CD4-positive, CD25-positive, alpha-beta regulatory T cell (primary cell): Measurements from ENCODE around the gene HPX. TPM values are rescaled to one million over a fixed set of nuclear protein-coding genes. Genes with fewer than 3 reads are reported as not detected.

Experiments
- ATAC-seq, 2 donors: fragments of 150-1000 bp; cut with Tn5 transposase; one replicate each; pipeline ENCODE4 v1.10.0; 2021; ENCODE audit warnings: low read depth in 2 of 2, moderate number of reproducible peaks in 2 of 2, moderate library complexity in 1 of 2
- DNase-seq, 3 donors: peaks; one replicate each; pipeline versions ENCODE4 v3.0.0 to v3.0.0-alpha.2; 2012 to 2022; ENCODE audit warnings: mixed read lengths in 1 of 3
- H3K27ac ChIP-seq: one replicate; pipeline ENCODE4 v1.7.0; 2013; ENCODE audit warnings: mild to moderate bottlenecking, low read length; ENCODE audit not compliant: insufficient read depth, poor library complexity, severe bottlenecking
- H3K27me3 ChIP-seq: one replicate; pipeline ENCODE4 v1.7.0; 2013; ENCODE audit warnings: low read length; ENCODE audit not compliant: control insufficient read depth, insufficient read depth
- H3K36me3 ChIP-seq: one replicate; pipeline ENCODE4 v1.7.0; 2013; ENCODE audit warnings: mild to moderate bottlenecking, low read length, moderate library complexity; ENCODE audit not compliant: control insufficient read depth, insufficient read depth
- H3K4me1 ChIP-seq: 2 replicates; pipeline ENCODE4 v1.7.0; 2013; ENCODE audit warnings: mild to moderate bottlenecking, low read length; ENCODE audit not compliant: insufficient read depth, control insufficient read depth, poor library complexity, severe bottlenecking
- H3K4me3 ChIP-seq: one replicate; pipeline ENCODE4 v1.7.0; 2013; ENCODE audit warnings: low read depth, mild to moderate bottlenecking, low read length, moderate library complexity
- H3K9me3 ChIP-seq, 2 experiments: 1 replicate in 1 of 2; 2 replicates in 1 of 2; pipeline ENCODE4 v1.7.0; 2013; ENCODE audit warnings: low read length in 2 of 2, mild to moderate bottlenecking in 1 of 2, moderate library complexity in 1 of 2; ENCODE audit not compliant: control insufficient read depth in 2 of 2
- H3K27ac Mint-ChIP-seq, 3 donors: one replicate each; pipeline ENCODE4 v1.8.0; 2020 to 2022; ENCODE audit warnings: mild to moderate bottlenecking in 3 of 3, mixed read lengths in 3 of 3, moderate library complexity in 2 of 3
- H3K27me3 Mint-ChIP-seq: one replicate; pipeline ENCODE4 v1.8.0; 2022; ENCODE audit warnings: mild to moderate bottlenecking, mixed read lengths
- H3K36me3 Mint-ChIP-seq: one replicate; pipeline ENCODE4 v1.8.0; 2020; ENCODE audit warnings: mixed read lengths
- H3K4me1 Mint-ChIP-seq, 4 donors: one replicate each; pipeline ENCODE4 v1.8.0; 2020 to 2022; ENCODE audit warnings: mixed read lengths in 4 of 4, mild to moderate bottlenecking in 1 of 4
- H3K4me3 Mint-ChIP-seq, 4 donors: one replicate each; pipeline ENCODE4 v1.8.0; 2020 to 2022; ENCODE audit warnings: mild to moderate bottlenecking in 4 of 4, mixed read lengths in 4 of 4, moderate library complexity in 3 of 4
- H3K9me3 Mint-ChIP-seq, 7 donors: one replicate each; pipeline ENCODE4 v1.8.0; 2020 to 2022; ENCODE audit warnings: mixed read lengths in 7 of 7, mild to moderate bottlenecking in 3 of 7, moderate library complexity in 2 of 7
- polyA plus RNA-seq, 4 donors: library from polyadenylated mRNA; unstranded; fragments of 300-500 nt; fragmentation: Illumina TruSeq; gene quantifications; one replicate each; pipeline ENCODE4 v1.2.3, GENCODE V29; 2021
- total RNA-seq: library from RNA; stranded (reverse); gene quantifications from one replicate; pipeline ENCODE4 v1.2.3, GENCODE V29; 2022

The HPX gene
- total and polyA plus RNA-seq, 5 donors from 2014 or later, result 1.5 TPM; not detected in 4

- Mint-ChIP-seq H3K36me3 (peaks cover 3% of the 10 kb centered on the region), H3K27me3 (no peaks in the 10 kb centered on the region), H3K27ac (peak overlapping the region; percentile 60 to 92 (median 71)), H3K9me3 (no peaks in the 10 kb centered on the region), H3K4me1 (peaks cover 5 to 42% (median 17%) of the 10 kb centered on the region in 4 donors), H3K4me3 (peak overlapping the region; percentile 82 to 92 (median 86))
- no peaks in the 10 kb centered on the region for H3K27me3 ChIP-seq
- peaks cover 11% of the 10 kb centered on the region for H3K36me3 ChIP-seq
- no peak for DNase-seq
- peak overlapping the region; percentile 26 for H3K4me3 ChIP-seq
- no peaks in the 10 kb centered on the region for H3K9me3 ChIP-seq
- no peak for ATAC-seq
- H3K4me1 ChIP-seq, result peaks cover 16% of the 10 kb centered on the region
- H3K27ac ChIP-seq, result peak overlapping the region; percentile 81
Measured at GRCh38 chr11:6474413-6474792, 33.6 kb upstream of the HPX start.

GRCh38 chr11:6473451-6474412, 32.9 kb upstream of the HPX start, which contains the start of gene TRIM3:
Gene TRIM3 (minus strand): TSS chr11:6473941. CDS start chr11:6465695, 8,246 bp downstream.
- peak within 1 kb of the TSS; percentile 81 for H3K27ac ChIP-seq

GRCh38 chr11:6472934-6473333, 32.1 kb upstream of the HPX start:
- H3K27ac Mint-ChIP-seq, result peak overlapping the region in 2 of 3 donors; percentile 22 to 60
- Histone ChIP-seq H3K36me3 (peaks cover 6% of the 10 kb centered on the region), H3K9me3 (no peaks in the 10 kb centered on the region), H3K4me3 (peak overlapping the region; percentile 26), H3K4me1 (peaks cover 16% of the 10 kb centered on the region), H3K27me3 (no peaks in the 10 kb centered on the region), H3K27ac (no peak overlapping the region)
- peaks cover 3% of the 10 kb centered on the region for H3K36me3 Mint-ChIP-seq
- DNase-seq (no peak), ATAC-seq (no peak)
- no peaks in the 10 kb centered on the region for H3K9me3 Mint-ChIP-seq
- H3K27me3 Mint-ChIP-seq, result no peaks in the 10 kb centered on the region
- H3K4me1 Mint-ChIP-seq, result peaks cover 5 to 33% (median 14%) of the 10 kb centered on the region in 4 donors
- H3K4me3 Mint-ChIP-seq, result peak overlapping the region; percentile 78 to 88 (median 83)

More at GRCh38 chr11:6473451-6474412, 32.9 kb upstream of the HPX start, which contains the start of gene TRIM3:
- Mint-ChIP-seq H3K9me3 (no peaks in the 10 kb centered on the region), H3K27ac (peak within 1 kb of the TSS; percentile 60 to 92 (median 89)), H3K4me1 (peaks cover 5 to 35% (median 14%) of the 10 kb centered on the region in 4 donors), H3K27me3 (no peaks in the 10 kb centered on the region), H3K36me3 (peaks cover 3% of the 10 kb centered on the region), H3K4me3 (peak within 1 kb of the TSS; percentile 86 to 94 (median 91))
- H3K27me3 ChIP-seq, result no peaks in the 10 kb centered on the region
- H3K36me3 ChIP-seq, result peaks cover 11% of the 10 kb centered on the region
- no peaks in the 10 kb centered on the region for H3K9me3 ChIP-seq
- peaks cover 16% of the 10 kb centered on the region for H3K4me1 ChIP-seq
- ATAC-seq (peak; percentile 60 to 62), DNase-seq (peak; percentile 47 to 80 (median 62))
- H3K4me3 ChIP-seq, result peak within 1 kb of the TSS; percentile 53

- peaks cover 16% of the 10 kb centered on the region for H3K36me3 Mint-ChIP-seq
- ATAC-seq (no peak), DNase-seq (no peak)
- H3K4me1 Mint-ChIP-seq, result peaks cover 5 to 24% (median 14%) of the 10 kb centered on the region in 4 donors
- no peak overlapping the region for H3K27ac ChIP-seq
- no peak overlapping the region for H3K27ac Mint-ChIP-seq
- H3K9me3 ChIP-seq, result no peaks in the 10 kb centered on the region
- H3K27me3 Mint-ChIP-seq, result no peaks in the 10 kb centered on the region
- peaks cover 16% of the 10 kb centered on the region for H3K4me1 ChIP-seq
- no peaks in the 10 kb centered on the region for H3K27me3 ChIP-seq
- no peak overlapping the region for H3K4me3 ChIP-seq
- no peaks in the 10 kb centered on the region for H3K9me3 Mint-ChIP-seq
- no peak overlapping the region for H3K4me3 Mint-ChIP-seq
- peaks cover 10% of the 10 kb centered on the region for H3K36me3 ChIP-seq
Measured at GRCh38 chr11:6469599-6469998, 28.8 kb upstream of the HPX start.

GRCh38 chr11:6468712-6469495, 28.1 kb upstream of the HPX start:
- Histone ChIP-seq H3K36me3 (peaks cover 16% of the 10 kb centered on the region), H3K9me3 (no peaks in the 10 kb centered on the region), H3K27me3 (no peaks in the 10 kb centered on the region), H3K27ac (no peak overlapping the region), H3K4me1 (peaks cover 12% of the 10 kb centered on the region), H3K4me3 (no peak overlapping the region)
- no peaks in the 10 kb centered on the region for H3K9me3 Mint-ChIP-seq
- no peaks in the 10 kb centered on the region for H3K27me3 Mint-ChIP-seq
- H3K36me3 Mint-ChIP-seq, result peaks cover 23% of the 10 kb centered on the region
- H3K4me3 Mint-ChIP-seq, result no peak overlapping the region
- ATAC-seq, result no peak
- H3K27ac Mint-ChIP-seq, result no peak overlapping the region
- H3K4me1 Mint-ChIP-seq, result peaks cover 5 to 17% (median 11%) of the 10 kb centered on the region in 4 donors
- no peak for DNase-seq

GRCh38 chr11:6459099-6459450, 18.3 kb upstream of the HPX start:
- Mint-ChIP-seq H3K9me3 (no peaks in the 10 kb centered on the region), H3K36me3 (peaks cover 33% of the 10 kb centered on the region), H3K27me3 (no peaks in the 10 kb centered on the region), H3K27ac (no peak overlapping the region), H3K4me3 (no peak overlapping the region), H3K4me1 (peaks cover 0 to 2% (median 0%) of the 10 kb centered on the region in 4 donors)
- no peak for DNase-seq
- Histone ChIP-seq H3K27ac (no peak overlapping the region), H3K4me1 (no peaks in the 10 kb centered on the region), H3K9me3 (no peaks in the 10 kb centered on the region), H3K4me3 (no peak overlapping the region), H3K36me3 (peaks cover 33% of the 10 kb centered on the region), H3K27me3 (no peaks in the 10 kb centered on the region)
- ATAC-seq, result no peak

GRCh38 chr11:6458352-6459098, 17.7 kb upstream of the HPX start:
- Mint-ChIP-seq H3K9me3 (no peaks in the 10 kb centered on the region), H3K4me3 (no peak overlapping the region), H3K4me1 (no peaks in the 10 kb centered on the region), H3K27me3 (no peaks in the 10 kb centered on the region), H3K36me3 (peaks cover 32% of the 10 kb centered on the region), H3K27ac (no peak overlapping the region)
- Histone ChIP-seq H3K27me3 (no peaks in the 10 kb centered on the region), H3K27ac (no peak overlapping the region), H3K36me3 (peaks cover 29% of the 10 kb centered on the region), H3K9me3 (no peaks in the 10 kb centered on the region), H3K4me1 (no peaks in the 10 kb centered on the region), H3K4me3 (no peak overlapping the region)
- ATAC-seq (no peak), DNase-seq (no peak)
